CD4-positive, alpha-beta T cell (primary cell): ENCODE results near the gene RIOK1. TPM values are rescaled to one million over a fixed set of nuclear protein-coding genes. Genes with fewer than 3 reads are reported as not detected.

Experiments used
- ATAC-seq: fragments of 200-7000 bp; cut with Tn5 transposase; one replicate; pipeline ENCODE4 v1.10.0; 2022; ENCODE audit warnings: mild to moderate bottlenecking; ENCODE audit not compliant: poor library complexity
- CTCF ChIA-PET: fragments of 350-600 bp; sonication (Branson Sonifier 250); formaldehyde crosslinking; loops from one replicate; lab custom pipeline; 2021; ENCODE audit warnings: antibody characterized with exemption, inconsistent platforms; lab: Charles Lee
- POLR2A ChIA-PET: fragments of 350-600 bp; sonication (Branson Sonifier 250); formaldehyde crosslinking; loops from one replicate; lab custom pipeline; 2021; ENCODE audit warnings: antibody characterized with exemption, inconsistent platforms; lab: Charles Lee
- DNase-seq, 14 experiments: peaks; one replicate each; pipeline ENCODE4 v3.0.0-alpha.2; 2013 to 2020; ENCODE audit warnings: mixed read lengths in 2 of 14
- H3K27ac ChIP-seq, 2 donors: one replicate each; pipeline versions ENCODE4 v1.5.1 to v1.7.0; 2013; ENCODE audit warnings: low read length in 2 of 2, low read depth in 1 of 2, mild to moderate bottlenecking in 1 of 2
- H3K27me3 ChIP-seq, 2 experiments: 1 replicate in 1 of 2; 2 replicates in 1 of 2; pipeline versions ENCODE4 v1.6.1 to v1.7.0; 2013; ENCODE audit warnings: low read length in 2 of 2, control low read depth in 1 of 2, mild to moderate bottlenecking in 1 of 2, moderate library complexity in 1 of 2; ENCODE audit not compliant: insufficient read depth in 2 of 2, control insufficient read depth in 1 of 2
- H3K36me3 ChIP-seq: one replicate; pipeline ENCODE4 v1.6.1; 2013; ENCODE audit warnings: low read length, control low read depth; ENCODE audit not compliant: insufficient read depth
- H3K4me1 ChIP-seq: one replicate; pipeline ENCODE4 v1.6.1; 2013; ENCODE audit warnings: low read length, control low read depth; ENCODE audit not compliant: insufficient read depth
- H3K4me3 ChIP-seq: one replicate; pipeline ENCODE4 v1.5.1; 2013; ENCODE audit warnings: mild to moderate bottlenecking, low read length, moderate library complexity
- H3K9me3 ChIP-seq, 2 experiments: 1 replicate in 1 of 2; 2 replicates in 1 of 2; pipeline versions ENCODE4 v1.6.1 to v1.7.0; 2013; ENCODE audit warnings: low read length in 2 of 2, mild to moderate bottlenecking in 2 of 2, control low read depth in 1 of 2, moderate library complexity in 1 of 2; ENCODE audit not compliant: control insufficient read depth in 1 of 2, insufficient read depth in 1 of 2
- H3K27ac Mint-ChIP-seq: one replicate; pipeline ENCODE4 v1.8.0; 2020; ENCODE audit warnings: mixed read lengths
- H3K27me3 Mint-ChIP-seq: one replicate; pipeline ENCODE4 v1.8.0; 2021; ENCODE audit warnings: mixed read lengths
- H3K36me3 Mint-ChIP-seq: one replicate; pipeline ENCODE4 v1.8.0; 2021; ENCODE audit warnings: low read depth, mixed read lengths
- H3K4me1 Mint-ChIP-seq: one replicate; pipeline ENCODE4 v1.8.0; 2021; ENCODE audit warnings: low read depth, mixed read lengths
- H3K4me3 Mint-ChIP-seq: one replicate; pipeline ENCODE4 v1.8.0; 2020; ENCODE audit warnings: mild to moderate bottlenecking, mixed read lengths
- H3K9me3 Mint-ChIP-seq: one replicate; pipeline ENCODE4 v1.8.0; 2020; ENCODE audit warnings: mixed read lengths
- intact Hi-C, 2 experiments: fragments of 100-400 bp; cut with DNase I in 1 of 2; cut with micrococcal nuclease in 1 of 2; formaldehyde crosslinking; loops; one replicate each; pipeline versions ENCODE4 v1.15.1 to v1.9.0; 2023 to 2025; cut with DNase I, micrococcal nuclease
- total RNA-seq, 174 experiments: library from RNA in 2 of 174; stranded (reverse) in 2 of 174; gene quantifications; one replicate each; pipeline ENCODE4 v1.2.3 and lab custom pipeline; 2021 to 2026
- TF ChIP-seq, protein P1 (sequence below): fragments of 200-600 bp; IDR thresholded peaks from one replicate; pipeline ENCODE4 v1.8.0; 2022; ENCODE audit warnings: antibody characterized with exemption, mild to moderate bottlenecking

RIOK1 gene
- total RNA-seq, 2 experiments from 2014 or later = 25.5 to 28.1 TPM

DNA sequence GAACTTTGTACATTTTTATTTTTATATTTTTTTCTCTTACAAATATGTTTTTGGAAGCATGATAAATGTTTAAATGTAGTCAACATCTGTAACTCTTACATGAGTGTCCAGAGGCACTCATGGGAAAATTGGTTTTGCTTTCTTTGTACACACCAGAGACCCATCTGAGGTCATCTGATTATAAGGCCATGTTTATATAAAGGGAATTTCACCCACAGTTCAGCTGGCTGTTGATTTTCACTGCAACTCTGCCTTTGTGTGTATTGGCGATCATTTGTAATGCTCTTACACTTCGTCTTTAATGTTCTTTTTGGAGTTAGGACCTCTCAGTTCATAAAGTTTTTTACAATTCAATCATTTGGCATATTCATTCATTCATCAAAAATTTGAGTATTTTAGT lies 28.1 kb downstream of the RIOK1 start:
- no peak for ATAC-seq

GRCh38 chr6:7418238-7418905 lies 28.8 kb downstream of the RIOK1 start:
- H3K27me3 Mint-ChIP-seq = no peaks in the 10 kb centered on the region
- CTCF ChIA-PET = no interaction called here
- TF ChIP-seq, protein P1, sequence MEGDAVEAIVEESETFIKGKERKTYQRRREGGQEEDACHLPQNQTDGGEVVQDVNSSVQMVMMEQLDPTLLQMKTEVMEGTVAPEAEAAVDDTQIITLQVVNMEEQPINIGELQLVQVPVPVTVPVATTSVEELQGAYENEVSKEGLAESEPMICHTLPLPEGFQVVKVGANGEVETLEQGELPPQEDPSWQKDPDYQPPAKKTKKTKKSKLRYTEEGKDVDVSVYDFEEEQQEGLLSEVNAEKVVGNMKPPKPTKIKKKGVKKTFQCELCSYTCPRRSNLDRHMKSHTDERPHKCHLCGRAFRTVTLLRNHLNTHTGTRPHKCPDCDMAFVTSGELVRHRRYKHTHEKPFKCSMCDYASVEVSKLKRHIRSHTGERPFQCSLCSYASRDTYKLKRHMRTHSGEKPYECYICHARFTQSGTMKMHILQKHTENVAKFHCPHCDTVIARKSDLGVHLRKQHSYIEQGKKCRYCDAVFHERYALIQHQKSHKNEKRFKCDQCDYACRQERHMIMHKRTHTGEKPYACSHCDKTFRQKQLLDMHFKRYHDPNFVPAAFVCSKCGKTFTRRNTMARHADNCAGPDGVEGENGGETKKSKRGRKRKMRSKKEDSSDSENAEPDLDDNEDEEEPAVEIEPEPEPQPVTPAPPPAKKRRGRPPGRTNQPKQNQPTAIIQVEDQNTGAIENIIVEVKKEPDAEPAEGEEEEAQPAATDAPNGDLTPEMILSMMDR = no peak
- no peak overlapping the region for H3K4me3 Mint-ChIP-seq
- no peak overlapping the region for H3K4me3 ChIP-seq
- intact Hi-C loops = no loop called here
- DNase-seq (no peak), ATAC-seq (no peak)
- H3K27me3 ChIP-seq = no peaks in the 10 kb centered on the region
- H3K27ac Mint-ChIP-seq = no peak overlapping the region
- H3K4me1 ChIP-seq = no peaks in the 10 kb centered on the region
- POLR2A ChIA-PET = no interaction called here
- no peak overlapping the region for H3K27ac ChIP-seq
- H3K4me1 Mint-ChIP-seq = no peaks in the 10 kb centered on the region
- H3K36me3 ChIP-seq = peaks cover 51% of the 10 kb centered on the region
- peaks cover 66% of the 10 kb centered on the region for H3K36me3 Mint-ChIP-seq
- no peaks in the 10 kb centered on the region for H3K9me3 Mint-ChIP-seq
- H3K9me3 ChIP-seq = no peaks in the 10 kb centered on the region

More for the DNA sequence above, 28.1 kb downstream of the RIOK1 start:
- POLR2A ChIA-PET = interaction anchor here (0.7 kb wide), 1 partner anchor 29 kb away, joined by 3 read pairs; the partner anchor contains the start of genes CAGE1 and RIOK1
- Histone ChIP-seq H3K9me3 (no peaks in the 10 kb centered on the region), H3K36me3 (peaks cover 58% of the 10 kb centered on the region), H3K27ac (no peak overlapping the region), H3K27me3 (no peaks in the 10 kb centered on the region), H3K4me3 (no peak overlapping the region), H3K4me1 (no peaks in the 10 kb centered on the region)
- H3K36me3 Mint-ChIP-seq = peaks cover 73% of the 10 kb centered on the region
- TF ChIP-seq, protein P1 = no peak
- no peaks in the 10 kb centered on the region for H3K4me1 Mint-ChIP-seq
- no peak overlapping the region for H3K27ac Mint-ChIP-seq
- H3K4me3 Mint-ChIP-seq = no peak overlapping the region
- CTCF ChIA-PET = no interaction called here
- H3K9me3 Mint-ChIP-seq = no peaks in the 10 kb centered on the region
- intact Hi-C loops = no loop called here
- no peak for DNase-seq
- H3K27me3 Mint-ChIP-seq = no peaks in the 10 kb centered on the region

DNA sequence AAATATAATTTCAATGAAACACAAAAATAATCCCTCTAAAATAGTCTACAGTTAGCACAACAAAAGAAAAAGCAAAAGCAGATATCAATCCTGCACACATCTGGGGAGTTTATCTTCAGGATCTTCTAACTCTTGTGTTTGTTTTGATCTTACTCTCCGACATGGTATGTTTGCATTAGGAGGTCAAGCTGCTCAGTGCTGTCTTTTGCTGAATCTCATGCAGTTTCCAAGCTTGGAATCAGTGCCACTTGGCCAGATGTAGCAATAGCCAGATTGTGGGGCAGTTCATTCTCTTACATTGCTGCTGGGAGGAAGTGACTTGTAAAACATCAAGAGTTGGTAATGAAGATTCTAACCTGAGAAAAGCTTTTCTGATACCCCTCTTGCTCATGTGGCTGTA lies 29.5 kb downstream of the RIOK1 start:
- Mint-ChIP-seq H3K9me3 (no peaks in the 10 kb centered on the region), H3K4me3 (no peak overlapping the region), H3K4me1 (no peaks in the 10 kb centered on the region), H3K36me3 (peaks cover 59% of the 10 kb centered on the region), H3K27ac (no peak overlapping the region), H3K27me3 (no peaks in the 10 kb centered on the region)
- Histone ChIP-seq H3K27me3 (no peaks in the 10 kb centered on the region), H3K9me3 (no peaks in the 10 kb centered on the region), H3K4me1 (no peaks in the 10 kb centered on the region), H3K27ac (no peak overlapping the region), H3K4me3 (no peak overlapping the region), H3K36me3 (peaks cover 44% of the 10 kb centered on the region)
- DNase-seq (no peak), ATAC-seq (no peak)
- intact Hi-C loops = no loop called here
- POLR2A ChIA-PET = no interaction called here
- CTCF ChIA-PET = no interaction called here
- TF ChIP-seq, protein P1 = no peak
